ENCODE measurements around the gene SLC7A5.

Gene SLC7A5

DNA sequence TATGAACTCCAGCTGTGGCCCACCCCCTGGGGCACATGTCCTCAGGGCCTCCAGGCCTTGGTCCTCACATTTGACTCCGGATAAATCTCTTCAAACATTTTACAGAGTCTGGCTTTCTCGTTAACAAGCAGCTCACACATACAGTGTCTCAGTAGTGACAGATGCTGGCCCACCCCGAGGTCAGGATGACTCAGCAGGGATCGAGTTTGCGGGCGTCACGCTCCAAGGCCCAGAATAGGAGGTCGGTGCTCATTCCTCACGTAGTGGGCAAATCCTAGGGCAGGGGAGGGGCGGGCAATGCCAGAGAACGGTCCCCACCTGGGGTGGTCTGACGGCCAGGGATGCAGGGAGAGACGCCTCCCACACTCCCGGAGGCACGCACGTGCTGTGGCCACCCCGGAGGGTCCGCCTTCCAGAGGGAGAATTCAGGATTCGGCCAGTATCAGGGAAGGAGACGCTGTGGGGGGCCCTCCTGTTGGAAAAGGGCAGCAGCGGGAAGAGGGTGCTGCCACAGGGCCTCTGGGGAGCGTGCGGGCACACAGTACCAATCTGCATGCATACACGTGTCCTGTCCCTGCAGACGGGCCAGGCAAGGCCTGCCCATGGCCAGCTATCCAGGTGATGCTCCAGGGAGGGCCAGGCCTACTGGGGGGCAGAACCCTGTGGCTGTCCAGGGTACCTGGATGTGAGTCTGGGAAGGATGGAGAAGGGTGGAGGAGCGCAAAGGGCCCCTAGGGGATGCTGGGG lies 8.6 kb downstream of the SLC7A5 start:
- peak; percentile 32 for DNase-seq

DNA sequence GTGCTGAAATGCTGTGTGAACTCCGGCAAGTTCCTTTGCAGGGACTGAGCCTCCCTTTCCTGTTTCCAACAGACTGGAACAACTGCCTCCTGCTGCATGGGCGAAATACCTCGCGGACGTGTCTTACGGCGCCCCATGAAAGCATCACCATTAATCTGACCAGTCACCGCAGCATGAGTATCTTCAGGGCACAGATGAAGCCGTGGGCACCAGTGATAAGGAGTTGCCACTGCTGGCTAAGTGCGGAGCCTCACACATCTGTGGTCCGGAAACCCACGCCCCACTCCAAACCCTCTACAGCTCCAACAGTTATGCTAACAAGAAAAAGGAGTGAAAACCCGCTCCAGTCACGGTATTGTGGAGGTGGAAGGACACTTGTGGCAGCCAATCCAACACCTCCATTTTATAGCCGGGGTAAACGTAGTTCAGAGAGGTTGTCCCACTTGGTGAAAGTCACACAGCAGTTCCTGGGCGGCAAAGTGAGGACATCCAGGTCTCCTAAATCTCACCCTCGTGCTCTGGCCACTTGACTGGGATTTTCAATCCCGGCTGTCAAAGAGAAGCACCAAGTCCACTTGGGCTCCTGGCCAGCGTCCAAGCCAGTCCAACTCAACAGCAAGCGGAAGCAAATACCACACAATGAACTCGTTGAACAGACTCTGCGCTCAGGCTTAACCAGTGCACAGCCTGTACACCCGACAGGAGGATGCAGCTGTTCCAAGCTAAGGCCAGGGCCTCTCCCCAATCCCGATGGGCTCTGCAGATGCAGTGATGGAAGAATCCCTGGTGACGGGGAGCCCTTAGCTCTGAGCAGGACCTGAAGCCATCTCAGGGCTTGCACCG lies 10.9 kb downstream of the SLC7A5 start:
- peak; percentile 78 for DNase-seq

DNA sequence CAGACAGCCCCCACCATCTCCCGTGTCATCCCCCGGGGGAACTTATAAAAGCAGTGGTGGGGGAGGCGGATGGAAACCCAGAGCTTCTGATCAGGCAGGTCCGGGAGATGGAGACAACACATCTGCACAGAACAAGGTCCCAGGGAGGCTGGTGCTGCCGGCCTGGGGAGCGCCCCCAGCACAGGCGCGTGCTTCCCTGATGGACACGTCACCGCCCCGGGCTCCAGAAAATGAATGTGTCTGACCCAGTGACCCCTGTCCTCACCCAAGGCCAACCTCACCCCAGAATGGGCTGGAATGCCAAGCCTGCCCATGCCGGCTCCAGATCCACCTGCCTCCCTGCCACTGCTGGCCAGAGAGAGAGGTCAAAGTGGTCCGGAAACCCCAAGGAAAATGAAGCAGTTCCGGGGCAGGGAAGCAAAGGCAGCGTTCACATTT lies 12.5 kb downstream of the SLC7A5 start:
- DNase-seq = no peak

DNA sequence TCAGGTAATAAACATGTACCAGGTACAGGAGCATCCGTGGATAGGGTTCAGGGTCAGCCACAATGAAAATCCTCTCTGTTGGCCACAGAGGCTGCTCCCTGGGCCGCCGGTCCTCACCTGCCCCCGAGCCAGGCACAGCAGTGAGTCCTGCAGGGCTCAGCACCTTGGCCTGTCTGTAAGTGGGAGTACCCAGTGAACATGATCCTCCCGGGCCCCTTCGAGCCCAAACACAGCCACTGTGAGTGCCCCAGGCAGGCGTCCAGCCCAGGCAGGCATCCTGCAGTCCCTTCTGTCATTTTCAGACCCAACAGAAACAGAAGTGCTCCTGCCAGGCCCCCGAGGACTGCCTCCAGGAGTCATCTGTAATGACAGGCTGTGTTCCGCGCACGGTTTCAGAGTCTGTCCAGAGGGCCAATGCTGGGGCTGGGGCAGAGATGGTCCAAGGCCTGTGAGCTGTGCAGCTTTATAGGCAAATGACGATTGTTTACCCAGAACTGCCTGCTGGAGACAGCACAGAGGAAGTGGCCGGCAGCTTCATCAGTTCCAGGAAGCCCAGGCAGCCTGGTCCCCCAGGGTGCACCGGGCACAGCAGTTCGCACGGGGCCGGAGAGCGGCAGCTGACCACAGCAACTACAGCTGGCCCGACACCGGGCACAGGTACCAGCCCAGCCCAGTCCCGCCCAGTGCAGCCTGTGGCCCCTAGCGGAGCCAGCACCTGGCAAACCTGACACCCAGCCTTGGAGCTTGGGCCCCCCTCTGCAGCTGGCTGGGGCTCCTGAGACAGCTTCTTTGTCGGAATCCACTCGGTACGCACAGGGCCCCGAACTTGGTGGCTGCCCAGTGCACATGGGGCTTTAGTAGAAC lies 13.2 kb downstream of the SLC7A5 start:
- peak; percentile 91 for DNase-seq

DNA sequence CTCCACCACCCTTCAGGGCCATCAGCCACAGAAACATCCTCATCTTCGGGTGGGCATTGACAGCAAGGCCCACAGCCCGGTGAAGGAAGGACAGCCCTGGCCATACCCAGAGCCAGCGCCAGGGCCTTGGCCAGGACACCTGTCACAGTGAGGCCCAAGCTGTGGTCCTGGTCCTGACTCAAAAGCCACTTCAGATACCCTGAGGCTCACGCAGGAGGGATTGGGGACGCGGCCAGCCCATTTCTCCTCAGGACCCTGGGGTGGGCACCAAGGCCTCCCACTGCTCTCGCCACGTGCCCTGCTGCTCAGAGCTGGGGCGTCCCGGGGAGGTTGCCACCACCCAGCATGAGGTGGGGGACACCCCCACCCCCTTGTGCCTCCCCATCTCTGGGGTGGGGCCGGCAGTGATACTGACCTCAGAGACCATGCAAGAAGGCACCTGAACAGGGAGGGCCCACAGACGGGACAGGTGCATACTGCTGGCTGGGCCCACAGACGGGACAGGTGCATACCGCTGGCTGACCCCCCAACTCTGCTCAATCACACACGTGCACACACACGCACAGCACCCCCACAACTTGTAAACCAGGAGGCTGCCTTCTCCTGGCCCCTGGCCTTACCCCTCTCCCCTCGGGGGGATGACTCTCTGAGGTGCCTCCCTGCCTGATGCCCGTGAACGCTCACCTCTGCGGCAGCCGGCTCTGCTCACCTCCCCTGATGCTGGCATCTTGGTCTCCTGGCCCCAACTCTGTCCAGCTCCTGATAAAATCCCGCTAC lies 14.2 kb downstream of the SLC7A5 start:
- DNase-seq = no peak

DNA sequence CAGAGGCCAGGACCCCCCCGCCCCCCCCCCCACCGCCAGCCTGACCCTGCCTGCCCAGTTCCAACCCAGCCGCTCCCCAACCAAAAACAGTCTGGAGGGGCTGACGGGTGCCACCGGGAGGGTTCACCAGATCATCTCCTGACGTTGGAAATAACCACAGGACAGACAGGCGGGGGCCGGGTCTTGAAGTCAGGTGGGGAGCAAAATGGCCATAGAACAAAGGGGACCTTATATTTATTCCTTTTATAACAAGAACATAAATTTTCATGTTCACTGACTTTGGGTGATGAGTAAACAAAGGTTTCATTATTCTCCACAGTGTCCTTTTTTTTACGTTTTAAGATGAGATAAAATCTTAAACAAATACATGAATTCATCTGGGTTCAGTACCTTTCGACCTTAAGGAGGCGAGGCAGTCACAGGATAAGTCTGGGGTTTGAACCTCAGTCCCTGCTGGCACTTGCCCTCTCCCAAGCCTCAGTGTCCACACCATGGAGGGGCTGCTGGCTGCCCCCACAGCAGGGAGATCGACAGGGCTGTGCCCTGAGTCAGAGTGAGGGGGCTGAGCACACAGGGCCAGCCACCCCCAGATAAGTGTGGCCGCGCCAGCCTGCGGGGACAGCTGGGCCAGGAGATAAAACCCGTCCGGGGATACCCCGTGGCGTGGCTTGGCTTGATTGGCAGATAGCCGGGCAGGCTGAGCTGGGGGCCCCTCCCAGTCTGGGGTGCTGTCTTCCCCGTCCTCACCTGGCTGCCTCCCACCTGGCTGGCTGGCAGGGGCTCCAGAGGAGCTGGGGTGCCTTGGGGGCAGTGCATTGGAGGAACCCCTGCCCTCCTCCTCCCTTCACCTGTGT lies 15.0 kb downstream of the SLC7A5 start:
- peak; percentile 97 for DNase-seq

DNA sequence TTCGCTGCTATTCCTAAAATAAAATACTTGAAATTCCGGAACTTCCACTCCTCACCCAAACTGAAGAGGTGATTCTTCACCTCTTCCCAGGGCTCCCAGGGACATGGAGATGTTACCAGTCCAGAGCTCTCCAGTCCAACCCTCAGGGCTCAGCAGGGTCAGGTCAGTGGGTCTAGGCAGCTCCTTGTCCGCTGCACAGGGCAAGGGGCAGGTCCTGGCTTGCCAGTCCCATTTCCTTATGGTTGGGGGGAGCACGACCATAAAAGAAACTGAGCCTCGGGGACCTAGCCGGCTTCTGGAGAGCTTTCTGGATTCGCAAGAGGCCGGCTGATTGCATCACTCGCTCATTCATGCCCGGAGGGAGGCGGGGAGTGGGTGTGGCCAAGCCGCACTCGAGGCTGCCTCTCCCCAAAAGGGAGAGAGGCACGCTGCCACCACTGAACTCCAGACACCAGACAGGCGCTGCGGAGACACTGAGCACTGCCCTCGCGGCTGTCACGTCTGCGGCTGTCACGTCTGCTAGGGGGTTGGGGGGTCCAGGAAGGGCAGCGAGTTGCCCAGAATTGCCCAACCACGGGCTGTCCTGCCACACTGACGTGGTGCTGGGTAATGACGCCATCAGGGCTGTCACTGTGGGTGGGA lies 15.8 kb downstream of the SLC7A5 start:
- peak; percentile 97 for DNase-seq

DNA sequence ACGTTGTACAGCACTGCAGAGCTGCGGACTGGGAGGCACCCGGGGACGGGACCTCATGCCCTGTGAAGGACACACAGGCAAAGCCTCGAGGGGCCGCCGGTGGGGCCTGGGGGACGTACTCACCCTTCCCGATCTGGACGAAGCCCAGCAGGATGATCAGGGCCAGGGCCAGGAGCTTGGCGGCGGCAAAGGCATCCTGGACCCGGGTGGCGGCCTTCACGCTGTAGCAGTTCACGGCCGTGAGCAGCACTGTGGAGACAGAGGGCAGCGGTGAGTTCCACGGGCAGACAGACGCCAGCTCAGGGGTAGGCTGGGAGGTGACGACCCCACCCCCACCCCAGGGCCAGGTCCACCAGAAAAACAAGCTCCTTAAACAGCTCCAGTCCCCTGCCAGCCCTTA lies 17.7 kb downstream of the SLC7A5 start:
- DNase-seq = no peak

DNA sequence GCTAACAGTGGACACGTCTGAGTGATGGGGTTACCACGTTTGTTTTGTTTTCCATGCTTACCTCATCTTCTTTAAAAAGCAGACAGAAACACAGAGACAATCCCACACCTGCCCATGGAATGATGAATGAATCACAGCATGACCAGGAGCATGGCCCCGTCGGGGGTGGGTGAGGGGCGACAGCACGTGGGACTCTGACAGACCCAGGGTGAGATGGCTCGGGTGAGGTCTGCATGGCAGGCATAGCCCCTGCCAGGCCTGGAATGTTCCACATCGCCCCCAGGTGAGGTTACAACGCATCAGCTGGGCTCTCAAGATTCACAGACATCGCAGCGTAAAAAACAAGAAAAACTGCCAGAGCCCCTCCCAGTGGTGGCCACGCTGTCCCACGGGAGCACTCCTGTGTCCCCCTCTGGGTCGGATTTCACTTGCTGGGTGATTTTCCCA lies 18.1 kb downstream of the SLC7A5 start:
- DNase-seq = no peak

DNA sequence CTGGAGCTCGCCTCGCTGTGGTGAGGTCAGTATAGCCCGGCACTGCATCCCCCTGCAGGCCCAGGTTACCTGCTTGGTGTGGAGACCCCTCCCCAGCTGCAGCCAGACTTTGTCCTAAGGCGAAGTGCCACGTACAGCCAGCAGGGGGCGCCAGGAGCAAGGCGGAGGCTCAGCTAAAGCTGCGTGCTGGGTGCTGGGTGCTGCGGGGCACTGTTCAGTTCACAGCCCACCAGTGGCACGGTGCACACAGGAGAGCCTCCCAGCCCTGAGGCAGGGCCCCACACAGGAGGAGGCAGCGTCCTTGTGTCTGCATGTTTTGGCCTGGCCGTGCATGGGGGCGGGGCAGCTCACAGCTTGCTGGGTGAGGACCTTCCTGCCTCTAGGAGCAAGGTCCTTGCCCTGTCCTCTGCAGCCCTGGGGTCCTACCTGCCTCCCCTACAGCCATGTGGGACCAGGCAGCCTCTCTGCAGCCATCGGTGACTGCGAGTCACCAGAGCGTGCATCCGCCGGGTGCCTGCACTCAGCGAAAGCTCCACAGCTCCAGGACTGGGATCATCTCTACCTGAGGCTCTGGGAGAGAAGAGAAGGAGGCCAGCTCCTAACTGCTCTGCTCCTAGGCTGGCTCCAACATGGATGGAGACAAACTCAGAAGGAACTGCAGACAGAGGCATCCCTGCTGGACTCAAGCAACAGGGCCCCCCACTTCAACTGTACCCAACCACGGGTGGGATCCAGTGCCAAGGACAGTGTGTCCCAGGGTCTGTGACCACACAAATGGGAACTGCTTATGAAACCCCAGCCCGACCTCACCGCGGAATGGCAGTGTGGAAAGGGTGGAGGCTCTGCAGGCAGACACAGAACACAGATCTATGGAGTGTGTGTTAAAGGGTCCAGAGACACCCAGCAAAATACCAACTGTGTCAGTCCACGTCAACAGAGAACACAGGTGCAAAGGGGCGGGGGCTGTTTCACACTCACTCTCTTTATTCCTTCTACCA lies 19.0 kb downstream of the SLC7A5 start:
- DNase-seq = peak; percentile 52

DNA sequence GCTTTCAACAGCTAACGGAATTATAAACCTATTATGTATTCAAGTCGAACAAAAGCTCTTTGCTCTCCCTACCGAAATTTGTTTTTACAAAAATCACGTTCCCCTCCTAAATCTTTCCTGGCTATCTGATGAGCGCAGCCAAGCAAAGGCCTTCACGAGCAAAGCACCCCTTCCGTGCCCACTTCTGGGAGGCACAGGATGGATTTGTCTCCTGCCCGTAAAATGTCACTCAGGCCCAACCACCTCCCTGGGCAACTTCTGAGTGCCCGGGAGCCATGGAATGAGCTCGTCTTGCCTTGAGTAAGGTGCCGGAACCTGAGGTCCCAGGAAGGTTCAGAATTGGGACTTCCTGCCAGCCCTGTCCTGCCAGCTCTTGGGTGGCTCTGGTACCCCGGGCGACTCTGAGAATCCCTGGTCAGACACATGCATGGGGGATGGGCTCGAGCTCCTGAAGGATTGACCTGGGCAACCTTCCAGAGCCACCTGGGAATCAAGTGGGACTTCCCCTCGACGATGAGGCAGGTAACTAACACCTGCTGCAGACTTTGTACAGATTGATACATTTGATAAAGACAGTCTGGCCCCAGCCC lies 19.8 kb downstream of the SLC7A5 start:
- no peak for DNase-seq

DNA sequence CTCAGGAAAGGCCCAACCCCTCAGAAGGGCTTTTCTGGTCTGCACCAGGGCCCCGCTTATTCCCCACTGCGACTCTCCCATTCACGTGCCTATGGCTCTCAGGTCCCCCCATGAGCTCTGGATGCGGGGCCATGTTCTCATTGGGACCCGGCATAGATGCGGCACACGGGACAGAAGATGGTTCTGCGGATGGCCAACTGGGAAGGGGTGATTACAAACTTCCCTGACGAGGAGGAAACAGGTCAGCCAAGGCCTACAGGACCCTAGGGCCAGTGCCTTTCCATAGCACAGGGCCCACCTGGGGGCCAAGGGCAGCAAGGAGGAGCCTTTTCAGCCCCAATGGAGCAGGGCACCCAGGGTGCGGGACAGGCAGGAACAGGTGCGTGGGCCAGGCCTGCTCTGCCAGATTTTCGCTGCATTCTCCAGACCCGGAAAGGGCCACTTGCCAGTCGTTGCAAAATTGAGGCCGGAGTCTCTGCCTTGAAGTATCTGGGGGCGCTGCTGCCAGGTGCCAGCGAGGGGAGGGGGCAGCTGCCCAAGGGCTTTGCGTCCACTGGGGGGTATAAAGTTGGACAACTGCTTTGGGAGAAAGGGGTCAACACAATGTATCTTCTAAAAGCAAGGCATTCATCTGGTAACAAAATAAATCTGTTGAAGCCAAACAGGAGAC lies 20.5 kb downstream of the SLC7A5 start:
- no peak for DNase-seq

DNA sequence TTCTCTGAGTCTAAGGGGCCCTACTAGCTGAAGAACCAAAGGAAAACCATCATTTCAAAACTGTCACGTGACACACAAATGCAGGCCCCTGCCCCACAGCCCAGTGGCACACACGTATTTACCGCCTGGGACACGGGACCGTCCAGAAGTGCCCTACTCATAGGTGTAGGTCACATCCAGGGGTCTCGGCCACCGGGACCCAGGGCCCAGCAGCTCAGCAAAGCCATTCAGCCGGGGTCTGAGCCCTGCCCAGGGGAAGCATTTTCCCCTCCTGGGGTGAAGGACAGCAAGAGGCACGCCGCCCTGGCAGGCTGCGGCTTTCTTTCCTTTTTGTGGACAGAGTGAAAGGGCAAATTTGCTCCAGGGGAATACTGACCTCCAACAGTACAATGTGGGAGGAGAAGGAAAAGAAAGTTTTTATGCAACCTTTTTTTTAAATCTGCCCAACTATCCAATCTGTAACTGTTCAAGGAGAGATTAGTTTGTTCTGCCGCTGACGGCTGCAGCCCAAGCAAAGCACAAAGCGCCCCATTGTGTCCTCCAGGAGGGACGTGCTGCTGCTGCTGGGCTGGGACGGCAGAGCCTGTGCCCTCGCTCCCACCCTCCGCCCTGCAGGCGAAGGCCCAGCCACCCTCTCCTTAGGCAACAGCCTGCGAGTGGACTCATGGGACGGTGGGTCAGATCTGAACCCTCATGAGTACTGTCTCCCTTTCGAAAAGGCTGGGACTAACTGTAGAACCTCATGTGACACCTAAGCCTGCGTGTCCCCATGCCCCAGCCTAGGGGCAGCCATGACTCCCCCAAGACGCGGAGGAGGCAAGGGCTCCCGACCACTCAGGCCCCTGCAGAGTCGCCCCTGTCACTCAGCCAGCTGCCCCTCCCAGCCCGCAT lies 21.3 kb downstream of the SLC7A5 start:
- no peak for DNase-seq

DNA sequence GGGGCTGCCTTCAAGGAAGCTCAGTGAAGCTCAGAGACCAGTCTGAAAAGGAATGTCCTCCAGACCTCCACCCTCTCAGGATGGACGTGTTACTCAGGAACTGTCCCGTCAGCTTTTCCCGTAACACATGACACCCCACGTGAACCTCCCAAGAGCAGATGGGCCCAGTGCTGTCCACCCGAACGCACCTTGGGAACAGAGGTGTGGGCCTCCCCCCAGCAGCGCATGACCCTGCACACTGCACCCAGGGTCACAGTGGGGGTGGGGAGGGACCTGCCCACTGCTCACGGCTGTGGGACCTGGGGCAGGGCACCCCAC lies 21.9 kb downstream of the SLC7A5 start:
- no peak for DNase-seq

DNA sequence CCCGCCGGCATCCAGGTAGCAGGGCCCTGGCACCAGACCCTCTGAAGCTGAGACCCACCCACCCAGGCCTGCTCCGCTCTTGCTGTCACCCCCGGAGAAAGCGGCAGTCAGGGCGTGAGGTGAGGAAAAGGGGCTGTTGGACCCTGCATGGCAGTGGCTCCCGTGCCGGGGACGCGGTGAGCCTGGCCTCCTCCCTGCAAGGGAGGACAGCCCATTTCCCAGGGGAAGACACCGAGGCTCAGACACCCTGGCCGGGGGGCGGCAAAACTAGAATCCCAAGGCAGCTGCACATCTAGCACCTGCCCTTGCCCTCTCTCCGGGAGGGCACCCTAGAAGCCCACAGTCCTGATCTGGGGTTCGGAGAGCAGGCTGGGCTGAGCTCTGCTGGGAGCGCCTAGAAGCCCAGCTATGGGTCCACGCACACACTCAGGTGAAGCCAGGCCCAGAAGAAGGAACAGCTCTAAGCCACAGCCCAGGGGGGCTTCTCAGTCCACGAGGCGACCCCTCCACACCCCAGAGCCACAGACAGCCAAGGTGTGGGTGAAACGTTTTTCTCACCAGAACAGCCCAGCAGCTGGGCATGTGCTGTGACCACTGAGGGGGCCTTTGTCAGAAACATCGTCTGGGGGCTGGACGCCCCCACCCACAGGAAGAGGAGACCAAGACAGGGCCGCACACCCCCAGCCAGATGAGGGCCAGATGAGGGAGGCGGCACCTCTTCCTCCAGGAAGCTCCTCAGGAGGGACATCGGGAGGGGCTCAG lies 22.4 kb downstream of the SLC7A5 start:
- no peak for DNase-seq

DNA sequence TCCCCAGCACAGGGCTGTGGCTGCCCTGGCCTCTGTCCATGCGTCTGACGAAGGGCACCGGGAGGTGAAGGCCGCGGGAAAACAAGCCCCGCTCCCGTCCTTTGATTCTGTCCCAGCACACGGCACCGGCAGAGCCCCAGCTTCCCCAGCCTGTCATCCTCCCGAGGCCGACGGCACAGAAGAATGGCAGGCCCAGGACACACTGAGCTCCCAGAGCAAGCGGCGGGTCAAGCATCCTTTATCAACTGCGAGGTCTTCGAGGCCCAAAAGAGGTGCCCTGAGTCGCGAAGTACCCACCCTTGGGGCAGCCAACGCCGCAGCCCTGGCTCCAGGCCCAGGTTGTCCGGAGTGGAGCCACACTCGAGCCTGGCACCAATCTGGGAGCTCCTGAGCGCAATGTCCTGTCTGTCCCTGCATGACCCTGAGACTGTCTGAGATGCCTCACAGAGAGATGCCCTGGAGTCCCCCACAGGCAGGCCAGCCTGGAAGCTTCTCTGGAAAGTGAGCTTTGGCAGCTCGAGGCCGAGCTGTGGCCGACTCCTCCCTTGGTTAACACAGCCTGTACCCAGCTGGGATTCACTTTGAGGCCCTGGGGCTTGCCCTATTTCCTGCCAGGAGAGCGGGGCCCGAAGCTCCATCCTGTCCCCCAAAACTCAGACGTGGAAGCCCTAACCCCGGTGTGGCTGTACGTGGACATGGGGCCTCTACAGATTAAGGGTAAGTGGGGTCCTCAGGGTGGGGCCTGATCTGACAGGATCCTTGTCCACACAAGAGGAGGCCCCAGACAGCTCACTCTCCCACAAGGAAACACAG lies 23.3 kb downstream of the SLC7A5 start:
- no peak for DNase-seq

All from OCI-M1 (cell line).